ENCODE data around the gene PRKAR1B.

DNA sequence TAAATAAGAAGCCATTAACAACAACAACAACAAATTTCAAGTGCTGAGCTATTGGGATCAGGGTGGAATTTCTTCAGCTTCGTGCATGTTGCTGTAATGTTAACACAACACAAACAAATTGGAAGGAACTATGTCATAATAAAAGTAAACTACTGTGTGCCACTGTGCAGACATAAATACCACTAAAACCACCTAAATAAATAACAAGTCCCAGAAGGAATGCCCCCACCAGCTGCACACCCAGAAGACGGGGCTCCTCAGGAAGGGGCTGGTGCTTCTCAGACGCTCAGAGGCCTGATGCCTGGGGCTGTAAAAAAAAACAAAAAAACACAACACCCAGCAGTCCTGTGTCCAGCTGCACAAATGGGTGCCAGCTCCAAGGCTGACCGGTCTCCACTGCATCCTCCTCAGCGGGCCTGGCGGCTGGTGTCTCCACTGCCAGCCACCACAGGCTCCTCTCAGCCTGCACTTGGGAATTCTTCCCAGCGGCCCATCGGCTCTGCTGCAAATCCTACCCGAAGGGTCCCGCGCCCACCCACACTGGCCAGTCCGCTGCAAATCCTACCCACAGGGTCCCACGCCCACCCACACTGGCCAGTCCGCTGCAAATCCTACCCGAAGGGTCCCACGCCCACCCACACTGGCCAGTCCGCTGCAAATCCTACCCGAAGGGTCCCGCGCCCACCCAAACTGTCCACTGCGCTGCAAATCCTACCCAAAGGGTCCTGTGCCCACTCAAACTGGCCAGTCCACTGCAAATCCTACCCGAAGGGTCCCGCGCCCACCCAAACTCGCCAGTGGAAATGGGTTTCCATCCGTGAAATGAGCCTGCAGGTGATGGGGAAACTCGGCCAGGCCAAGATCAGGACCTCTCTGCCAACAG, 36.4 kb downstream of the PRKAR1B start:
- no peak for TF ChIP-seq POLR2A (IDR thresholded peaks at IDR 0.05)
- TF ChIP-seq CTCF (IDR thresholded peaks at IDR 0.05): no peak

All from stomach (tissue), 4 donors.